Pulmonary artery endothelial cell (primary cell): ENCODE measurements around the gene TIMM44. TPM values are rescaled to one million over a fixed set of nuclear protein-coding genes. Genes with fewer than 3 reads are reported as not detected.
"Not testable (repeated sequence)": the region's sequence is repeated elsewhere in the genome, so short reads cannot be mapped to it uniquely, and the experiment has no call there.

Experiments
- DNase-seq: peaks from one replicate; pipeline ENCODE4 v3.0.0-alpha.2; 2011; ENCODE audit warnings: low read depth, low spot score
- total RNA-seq: library from RNA; depleted of rRNA; stranded (reverse); fragments of >200 nt; gene quantifications from 2 replicates; pipeline ENCODE4 v1.2.3, GENCODE V29; 2014

TIMM44 gene
- total RNA-seq, 1 donor from 2014 or later = 44.0 TPM

DNA sequence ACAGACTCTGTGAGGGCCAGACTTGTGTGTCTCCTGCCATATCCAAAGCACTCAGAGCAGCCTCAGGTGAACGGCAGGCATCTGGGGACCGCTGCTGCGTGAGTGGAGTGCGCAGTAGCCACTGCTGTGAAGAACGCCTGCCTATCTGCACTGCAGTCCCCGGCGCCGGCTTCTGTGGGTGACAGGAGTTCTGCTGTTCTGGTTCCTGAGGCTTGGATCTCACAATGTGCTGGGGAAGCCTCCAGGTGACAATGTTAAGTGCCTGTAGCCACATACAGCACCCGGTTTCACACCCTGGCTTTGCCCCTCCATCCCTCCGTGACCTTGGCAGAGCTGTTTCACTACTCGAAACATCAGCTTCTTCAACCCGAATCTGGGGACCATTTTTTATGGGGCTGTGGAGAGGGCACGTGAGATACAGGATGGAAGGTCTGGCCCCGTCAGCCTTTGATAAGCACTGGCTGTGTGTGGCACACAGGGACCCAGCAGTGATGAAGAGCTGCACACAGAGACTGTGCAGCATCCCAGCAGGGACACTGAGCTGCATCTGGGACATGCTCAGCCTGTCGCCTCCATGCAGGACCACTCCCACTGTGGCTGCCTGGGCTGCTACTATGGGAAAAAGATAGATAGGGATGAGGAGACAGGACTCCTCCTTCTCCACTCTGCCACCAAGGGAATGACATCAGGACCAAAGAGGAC lies 33.7 kb upstream of the TIMM44 start:
- no peak for DNase-seq

DNA sequence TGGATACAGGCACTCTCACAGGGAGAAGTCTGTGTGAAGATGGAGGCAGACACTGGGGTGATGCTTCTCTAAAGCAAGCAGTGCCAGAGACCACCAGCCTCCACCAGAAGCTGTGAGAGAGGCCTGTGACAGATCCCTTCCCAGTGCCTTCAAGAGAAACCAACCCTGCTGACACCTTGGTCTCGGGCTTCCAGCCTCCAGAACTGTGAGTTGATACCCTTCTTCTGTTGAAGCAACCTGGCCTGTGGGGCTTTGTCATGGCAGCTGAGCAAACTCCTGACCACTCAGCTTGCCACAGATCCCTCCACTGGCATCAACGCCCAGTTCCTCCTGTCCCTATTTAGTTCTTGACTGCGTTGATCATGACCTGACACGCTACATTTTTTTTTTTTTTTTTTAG lies 33.0 kb upstream of the TIMM44 start:
- DNase-seq = no peak

DNA sequence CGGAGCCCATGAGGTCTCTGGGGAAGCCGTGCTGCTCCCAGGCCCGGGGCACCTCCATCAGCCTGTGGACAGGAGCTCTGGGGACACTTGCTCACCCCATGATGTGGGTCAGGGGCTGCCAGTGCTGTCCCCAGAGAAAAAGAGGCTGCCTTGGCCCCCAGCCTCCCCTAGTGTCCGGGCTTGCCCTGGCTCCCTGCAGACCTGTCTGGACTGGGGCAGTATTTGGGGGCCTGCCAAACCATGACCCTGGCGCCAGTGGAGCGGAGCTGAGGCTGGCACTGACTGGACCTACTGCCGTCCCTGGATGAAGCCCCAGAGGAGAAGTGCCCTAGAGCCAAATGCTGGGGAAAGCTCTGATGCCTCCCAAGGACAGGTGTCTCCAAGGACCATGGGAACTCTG lies 31.6 kb upstream of the TIMM44 start:
- DNase-seq = no peak

DNA sequence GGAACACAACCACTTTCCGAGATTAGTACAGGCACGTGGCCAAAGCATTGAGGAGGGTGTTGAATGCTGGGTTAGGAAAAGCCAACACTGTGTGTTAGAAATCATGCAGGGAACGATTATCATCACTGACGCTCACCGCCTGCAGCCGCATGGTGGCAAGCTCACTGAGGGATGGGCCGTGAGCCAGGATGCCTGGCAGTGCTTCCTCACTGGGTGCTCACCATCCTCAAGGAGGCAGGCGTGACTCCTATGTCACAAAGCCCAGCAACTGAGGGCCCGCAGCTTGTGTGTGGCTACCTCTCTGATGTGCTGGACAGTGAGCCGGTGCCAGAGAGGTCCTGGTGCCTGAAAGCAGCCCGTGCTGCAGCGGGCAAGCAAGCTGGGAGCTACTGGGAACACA lies 30.4 kb upstream of the TIMM44 start:
- no peak for DNase-seq

DNA sequence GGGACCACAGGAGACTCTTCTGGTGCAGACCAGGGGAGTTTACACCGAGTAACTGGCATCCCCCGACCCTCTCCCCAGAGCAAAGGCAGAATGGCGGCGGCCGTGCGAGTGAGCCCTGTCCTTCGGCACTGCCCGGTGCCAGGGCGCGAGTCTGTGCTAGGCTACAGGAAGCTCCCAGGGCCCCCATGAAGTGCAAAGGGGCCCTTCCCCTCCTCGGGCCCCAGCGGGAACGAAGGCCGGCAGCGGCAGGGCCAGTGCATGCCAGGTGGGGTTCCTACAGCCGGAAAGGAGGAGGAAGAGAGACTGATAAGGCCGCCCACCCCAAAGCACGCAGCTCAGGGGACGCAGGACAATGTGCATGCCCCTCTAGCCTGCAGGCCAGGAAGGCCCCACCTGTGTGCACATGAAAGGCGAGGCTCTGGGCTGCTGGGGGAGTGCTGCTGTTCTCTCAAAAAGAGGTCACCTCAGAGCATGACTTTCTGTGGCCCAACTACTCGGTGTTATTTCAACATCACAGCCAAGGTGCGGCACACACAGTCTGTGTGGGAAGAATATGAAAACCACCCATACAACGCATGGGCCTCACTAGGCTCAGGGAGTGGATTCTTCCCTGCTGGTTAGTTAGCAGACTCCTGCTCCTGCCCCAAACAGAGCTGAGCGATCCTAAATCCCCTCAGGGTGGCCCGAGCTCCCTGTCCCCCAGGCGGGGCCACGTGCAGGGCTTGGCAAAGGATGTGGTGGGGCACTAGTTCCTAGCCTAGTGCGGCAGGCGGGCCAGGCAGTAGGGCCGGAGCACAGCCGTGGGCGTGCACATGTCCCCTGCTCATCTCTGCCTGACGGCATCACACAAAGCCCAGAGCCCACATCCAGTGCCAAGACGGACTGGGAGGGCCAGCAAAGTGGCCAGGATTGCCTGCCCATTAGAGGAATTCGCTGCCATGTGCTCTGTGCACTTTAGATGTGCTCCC lies 28.4 kb upstream of the TIMM44 start:
- DNase-seq = no peak

DNA sequence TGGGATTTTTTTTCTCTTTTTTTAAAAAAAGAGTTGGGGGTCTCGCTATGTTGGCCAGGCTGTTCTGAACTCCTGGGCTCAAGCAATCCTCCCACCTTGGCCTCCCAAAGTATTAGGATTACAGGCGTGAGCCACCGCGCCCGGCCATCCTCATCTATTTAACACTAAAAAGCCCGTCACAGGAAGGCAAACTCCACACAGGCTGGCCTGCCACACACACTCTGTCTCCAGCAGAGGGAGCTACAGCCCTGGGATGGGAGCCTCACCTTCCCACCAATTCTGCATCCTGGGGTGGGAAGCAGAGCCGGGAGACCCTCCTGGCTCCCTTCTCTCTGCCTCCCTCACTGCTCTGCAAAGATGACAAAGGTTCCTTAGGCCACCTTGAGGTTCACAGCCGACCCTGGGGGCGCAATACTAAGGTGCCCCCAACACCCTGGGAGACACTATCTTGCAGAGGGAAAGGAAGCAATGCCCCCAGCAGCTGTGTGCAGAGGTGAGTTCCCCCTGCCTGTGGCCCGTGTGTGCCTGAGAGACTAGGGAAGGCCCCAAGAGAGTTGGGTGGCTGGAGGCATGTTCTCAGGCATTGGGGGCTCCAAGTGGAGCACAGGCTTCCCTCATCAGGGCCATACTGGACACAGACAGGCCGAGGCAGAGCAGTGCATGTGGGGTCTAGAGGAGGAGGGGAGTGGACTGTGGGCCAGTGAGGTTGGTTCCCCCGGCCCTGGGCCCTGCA lies 27.4 kb upstream of the TIMM44 start:
- no peak for DNase-seq

DNA sequence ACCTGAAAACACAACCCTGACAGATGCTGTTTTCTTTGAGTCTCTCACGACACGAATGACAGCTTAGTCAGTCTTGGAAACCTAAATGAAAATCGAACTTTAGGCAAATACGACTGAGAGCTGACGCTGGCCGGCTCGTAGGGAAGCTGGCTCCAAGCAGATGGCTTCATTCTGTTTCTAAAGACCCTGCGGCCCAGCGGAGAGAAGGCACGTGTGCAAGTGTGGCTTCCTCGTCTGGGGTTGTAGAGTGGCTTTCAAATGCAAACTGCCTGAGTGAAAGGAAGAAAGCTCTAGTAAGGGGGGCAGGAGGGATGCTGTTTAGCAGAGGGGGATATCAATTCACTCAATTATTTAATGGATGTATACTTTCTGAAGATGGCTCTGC lies 26.1 kb upstream of the TIMM44 start:
- no peak for DNase-seq

DNA sequence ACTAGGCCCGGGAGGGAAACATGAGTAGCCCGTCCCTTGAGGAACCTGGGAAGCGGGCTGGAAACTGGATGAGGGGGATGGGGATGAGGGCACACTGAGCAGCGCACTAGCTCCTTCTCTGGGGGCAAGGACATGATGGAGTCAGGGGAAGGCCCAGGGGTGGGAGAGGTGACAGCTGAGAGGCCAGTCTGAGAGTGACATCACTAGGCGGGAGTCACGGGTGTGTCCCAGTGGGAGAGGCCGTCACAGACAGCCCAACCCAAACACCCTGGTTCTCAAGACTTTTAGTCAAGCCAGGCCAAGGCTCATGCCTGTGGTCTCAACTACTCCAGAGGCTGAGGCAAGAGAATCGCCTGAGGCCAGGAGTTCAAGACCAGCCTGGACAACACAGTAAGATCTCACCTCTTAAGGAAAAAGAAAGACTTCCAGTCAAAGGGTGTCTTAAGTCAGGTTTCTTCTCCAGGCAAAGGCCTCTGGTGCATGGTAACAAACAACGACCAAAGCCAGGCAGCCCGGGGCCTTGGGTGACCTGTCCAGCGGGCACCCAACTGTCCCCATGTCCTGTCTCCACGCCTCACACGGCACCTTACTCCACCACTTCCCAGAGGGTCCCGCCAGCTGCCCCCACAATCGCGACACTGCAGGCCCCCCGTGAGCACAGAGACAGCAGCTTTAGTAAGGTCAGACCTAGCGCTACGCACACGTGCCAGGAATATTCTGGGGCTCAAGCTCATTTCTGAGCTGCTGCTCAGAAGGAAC lies 25.5 kb upstream of the TIMM44 start:
- DNase-seq = no peak

DNA sequence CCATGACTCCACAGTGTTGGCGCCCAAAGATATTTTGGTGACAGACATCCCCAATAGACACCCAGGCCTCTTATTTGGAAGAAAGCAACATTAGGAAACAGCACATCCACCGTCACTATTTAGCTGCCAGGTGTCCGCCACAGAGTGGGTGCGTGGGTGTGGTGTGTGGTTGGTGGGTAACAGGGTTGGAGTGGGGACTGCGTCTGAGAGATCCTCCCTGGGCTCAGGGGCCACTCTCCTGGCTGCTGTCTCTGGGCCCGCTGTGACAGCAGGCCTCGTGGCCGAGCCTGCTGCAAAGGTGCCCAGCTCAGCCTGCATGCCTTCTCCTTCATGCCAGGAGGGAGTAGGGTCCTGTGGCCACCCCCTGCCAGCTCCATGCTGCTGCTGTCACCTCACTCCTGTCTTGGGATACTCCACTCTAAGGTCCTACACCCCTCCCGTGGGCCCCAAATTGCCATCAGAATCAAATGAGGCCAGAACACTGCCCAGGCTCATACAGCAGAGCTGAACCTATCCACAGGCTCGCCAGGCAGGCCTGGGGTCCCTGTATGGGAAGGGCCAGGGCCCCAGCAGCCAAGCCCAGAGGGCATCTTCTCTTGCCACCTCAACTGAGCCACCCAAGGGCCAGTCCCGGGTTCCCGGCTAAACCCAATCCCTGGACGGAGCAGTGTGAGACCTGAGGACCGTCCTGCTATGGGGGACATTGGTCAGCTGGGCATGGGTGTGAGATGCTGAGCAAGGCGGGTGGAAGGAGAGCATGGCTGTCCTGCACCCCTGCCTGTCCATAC lies 24.7 kb upstream of the TIMM44 start:
- no peak for DNase-seq

DNA sequence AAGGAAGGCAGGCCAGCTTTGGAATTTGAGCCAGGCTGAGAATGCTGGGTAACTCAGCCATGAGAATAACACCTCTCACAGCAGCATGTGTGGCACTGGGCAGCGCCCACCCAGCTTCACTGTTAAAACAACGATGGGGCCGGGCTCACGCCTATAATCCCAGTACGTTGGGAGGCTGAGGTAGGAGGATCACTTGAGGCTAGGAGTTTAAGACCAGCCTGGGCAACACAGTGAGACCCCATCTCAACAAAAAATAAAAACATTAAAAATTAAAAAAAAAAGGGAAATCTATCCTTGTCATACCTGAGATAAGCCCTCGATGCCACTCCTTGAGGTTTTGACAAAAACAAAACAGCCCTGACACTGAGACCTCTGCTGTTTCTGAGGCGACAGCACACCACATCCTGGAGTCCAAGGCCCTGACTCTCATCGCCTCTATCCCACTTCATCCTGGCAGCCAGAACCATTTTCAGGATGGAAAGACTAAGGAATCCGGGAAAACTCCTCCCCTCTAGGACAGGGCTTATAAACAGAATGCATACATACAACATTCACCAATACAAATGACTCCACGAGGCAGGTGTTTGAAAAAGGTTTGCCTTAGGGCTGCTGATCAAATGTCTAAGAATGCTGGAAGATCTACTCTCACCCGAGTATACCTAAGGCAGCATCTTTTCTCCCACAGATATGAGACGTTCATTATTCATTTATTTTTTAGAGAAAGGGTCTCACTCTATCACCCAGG lies 22.6 kb upstream of the TIMM44 start:
- DNase-seq = no peak

DNA sequence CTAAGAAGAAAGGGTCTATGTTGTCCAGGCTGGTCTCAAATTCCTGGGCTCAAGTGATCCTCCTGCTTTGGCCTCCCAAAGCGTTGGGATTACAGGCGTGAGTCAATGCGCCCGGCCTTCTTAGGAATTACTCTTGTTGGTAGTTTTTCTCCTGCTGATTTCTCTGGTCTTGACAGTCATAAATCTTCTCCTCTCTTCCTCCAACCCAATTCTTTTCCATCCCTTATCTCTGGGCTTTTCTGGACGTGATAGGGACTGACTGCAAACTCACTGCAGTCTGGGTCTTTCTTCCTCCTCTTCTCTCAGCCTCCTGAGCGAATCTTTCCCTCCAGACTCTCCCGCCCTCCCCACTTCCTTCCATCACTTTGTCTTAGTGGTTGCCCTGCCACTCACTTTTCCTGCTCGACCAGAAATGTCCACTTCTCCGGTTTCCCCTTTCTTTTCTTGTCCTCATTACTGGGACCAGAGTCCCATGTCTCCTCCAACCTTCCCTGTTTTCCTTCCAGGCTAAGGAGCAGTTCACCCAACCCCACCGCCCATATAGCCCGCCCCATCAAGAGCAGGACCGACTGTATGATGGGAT lies 21.9 kb upstream of the TIMM44 start:
- DNase-seq = no peak

DNA sequence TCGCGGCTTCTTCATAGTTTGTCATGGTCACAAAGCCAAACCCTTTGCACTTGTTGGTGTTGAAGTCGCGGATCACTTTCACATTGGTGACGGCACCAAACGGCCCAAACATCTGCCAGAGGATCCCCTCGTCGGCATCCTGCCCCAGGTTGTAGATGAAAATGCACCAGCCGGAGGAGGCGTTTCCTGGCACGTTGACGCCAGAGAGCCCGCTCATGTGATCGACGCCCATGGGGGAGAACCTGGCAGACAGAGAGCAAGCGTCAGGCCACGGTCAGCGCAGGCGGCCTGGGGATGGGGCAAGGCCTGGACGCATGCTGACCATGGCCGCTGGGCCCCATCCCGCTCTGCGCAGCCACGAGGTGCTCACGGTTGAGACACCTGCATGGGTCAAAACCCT lies 20.1 kb upstream of the TIMM44 start:
- DNase-seq = no peak

DNA sequence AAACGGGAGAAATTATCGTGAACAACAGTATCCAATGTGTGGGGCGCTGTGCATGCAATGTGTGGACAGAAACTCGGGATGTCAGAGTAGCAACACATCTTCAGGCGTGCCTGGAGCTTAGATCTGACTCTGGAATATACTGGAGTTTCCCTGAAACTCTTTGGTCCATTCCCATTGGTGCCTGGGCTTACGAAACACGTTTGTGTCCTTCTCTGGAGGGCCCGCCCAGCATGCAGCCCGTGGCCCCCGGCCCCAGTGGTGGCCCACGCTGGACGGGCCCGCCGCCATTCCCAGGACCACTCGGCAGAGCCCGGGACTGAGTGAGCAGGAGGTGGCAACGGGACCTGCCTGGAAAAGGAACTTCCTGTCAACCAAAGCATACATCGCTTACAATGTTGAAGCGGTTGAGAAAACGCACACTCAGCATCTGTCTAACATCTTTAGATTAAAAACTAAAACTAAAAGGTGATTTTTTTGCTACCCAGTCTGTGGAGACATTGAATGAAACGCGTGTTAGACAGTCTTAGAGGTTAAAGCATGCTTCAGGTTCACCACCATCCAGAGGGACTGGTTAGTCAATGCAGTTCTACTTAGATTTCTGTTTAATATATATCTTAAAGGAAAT lies 19.3 kb upstream of the TIMM44 start:
- DNase-seq = no peak

DNA sequence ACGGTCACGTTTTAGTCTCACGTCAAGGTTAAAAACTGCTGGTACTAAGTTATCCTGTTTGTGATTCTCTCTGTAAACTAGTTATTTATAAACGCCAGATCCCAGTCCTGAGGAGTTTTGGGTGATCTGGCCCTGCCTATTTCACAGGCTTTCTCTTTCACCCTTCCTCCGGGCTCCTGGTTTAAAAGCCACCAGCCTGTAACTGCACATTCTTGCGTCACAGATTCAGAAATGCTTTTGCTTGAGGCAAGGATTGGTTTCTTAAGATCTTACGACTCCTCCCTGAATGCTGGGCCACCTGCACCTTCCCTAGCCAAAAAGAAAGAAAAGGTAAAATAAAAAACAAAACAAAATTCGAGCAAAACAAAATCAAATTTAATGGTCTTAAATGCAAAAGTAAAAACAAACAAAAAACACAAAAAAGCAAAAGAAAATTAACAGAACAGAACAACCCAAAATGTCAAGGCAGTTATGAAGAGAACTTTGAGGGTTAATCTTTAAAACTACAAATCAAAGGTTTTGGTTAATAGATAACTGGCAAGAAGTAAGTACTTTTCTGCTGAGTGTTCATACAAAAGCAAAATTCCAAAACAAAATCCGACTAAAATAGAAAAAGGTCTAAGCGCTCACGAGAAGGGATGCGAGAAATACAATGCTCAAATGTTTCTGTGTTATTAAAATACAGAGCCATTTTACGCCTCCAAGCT lies 18.6 kb upstream of the TIMM44 start:
- no peak for DNase-seq

DNA sequence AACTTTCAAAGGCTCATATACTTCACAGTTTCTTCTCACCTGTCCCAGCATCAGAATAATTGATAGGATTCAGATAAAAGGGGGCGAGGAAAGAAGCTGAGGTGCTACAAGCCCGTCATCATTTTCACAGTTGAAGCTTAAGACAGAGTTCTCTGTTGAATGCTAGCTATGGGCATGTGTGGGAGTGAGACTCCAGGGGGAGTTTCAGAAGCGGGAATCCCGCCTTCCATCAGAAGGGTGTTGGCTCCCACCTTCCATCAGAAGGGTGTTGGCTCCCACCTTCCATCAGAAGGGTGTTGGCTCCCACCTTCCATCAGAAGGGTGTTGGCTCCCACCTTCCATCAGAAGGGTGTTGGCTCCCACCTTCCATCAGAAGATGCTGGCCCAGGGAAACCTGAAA lies 17.6 kb upstream of the TIMM44 start:
- not testable (repeated sequence) for DNase-seq

DNA sequence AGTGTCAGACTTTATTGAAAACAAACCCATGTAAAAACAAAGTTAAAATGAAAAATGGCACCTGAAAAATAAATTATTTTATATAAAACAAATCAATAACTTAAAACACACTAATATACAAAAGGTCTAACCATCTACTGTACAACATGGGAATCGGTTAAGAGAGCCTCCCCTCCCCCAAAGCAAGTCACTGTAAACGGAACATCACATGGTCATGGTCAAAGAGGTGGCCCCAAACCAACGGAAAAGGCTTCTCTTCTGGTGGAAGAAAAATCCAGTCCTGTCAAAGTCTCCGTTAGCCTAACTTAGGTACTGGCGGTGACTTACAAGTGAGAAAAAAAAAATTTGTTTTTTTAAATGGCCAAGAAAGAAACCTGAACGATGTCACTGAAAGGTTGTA lies 15.7 kb upstream of the TIMM44 start:
- no peak for DNase-seq

DNA sequence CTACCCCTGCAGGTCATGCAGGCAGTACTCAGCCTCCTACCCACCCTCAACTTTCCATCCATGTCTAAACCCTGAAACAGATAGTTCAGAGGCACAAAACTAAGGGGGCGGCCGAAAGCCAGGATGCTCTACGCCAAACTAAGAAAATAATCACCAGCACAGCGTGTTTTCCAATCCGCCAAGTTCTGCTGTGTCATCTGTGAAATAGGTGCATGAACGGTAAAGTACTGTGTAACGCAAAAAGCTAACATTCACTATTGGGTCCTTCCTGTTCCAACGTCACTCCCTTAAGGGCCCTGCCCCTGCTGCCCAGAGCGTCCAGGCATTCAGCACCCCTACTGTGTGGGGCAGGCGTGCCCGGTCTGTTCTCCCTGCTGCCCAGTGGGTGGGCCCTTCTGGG lies 12.2 kb upstream of the TIMM44 start:
- DNase-seq = no peak

DNA sequence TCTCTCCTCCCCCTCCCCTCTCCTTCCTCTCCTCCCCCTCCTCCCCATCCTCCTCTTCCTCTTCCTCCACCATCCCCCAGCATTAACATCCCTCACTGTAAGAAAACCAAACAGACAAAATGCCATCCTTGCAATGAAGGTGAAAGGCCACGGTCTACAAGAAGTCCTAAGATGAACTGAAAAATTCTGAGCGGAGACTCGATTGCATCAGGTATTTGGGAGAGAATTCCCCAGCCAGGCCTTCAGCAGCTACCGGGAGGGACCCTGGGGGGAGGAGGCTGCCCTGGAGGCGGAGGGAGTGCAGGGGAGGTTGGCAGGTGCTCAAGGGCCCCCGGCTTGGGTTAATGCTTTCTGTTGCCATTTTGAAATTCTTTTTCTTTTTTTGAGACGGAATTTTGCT lies 10.1 kb upstream of the TIMM44 start:
- DNase-seq = no peak
